SJCRH30 (cell line): ENCODE measurements around the gene HS3ST4. TPM values are rescaled to one million over a fixed set of nuclear protein-coding genes. Genes with fewer than 3 reads are reported as not detected.
"Not testable (repeated sequence)": the region's sequence is repeated elsewhere in the genome, so short reads cannot be mapped to it uniquely, and the experiment has no call there.

Source experiments
- DNase-seq, 2 experiments: peaks; one replicate each; pipeline ENCODE4 v3.0.0-alpha.2; 2015 to 2020
- H3K27ac ChIP-seq: fragments of 250-450 bp; sonication (Bioruptor Pico); 2 replicates; pipeline ENCODE4 v1.5.1; 2020; ENCODE audit warnings: mild to moderate bottlenecking, moderate library complexity
- H3K27me3 ChIP-seq: fragments of 250-450 bp; sonication (Bioruptor Pico); 2 replicates; pipeline ENCODE4 v1.5.1; 2020; ENCODE audit warnings: mild to moderate bottlenecking, moderate library complexity
- H3K36me3 ChIP-seq: fragments of 250-450 bp; sonication (Bioruptor Pico); 2 replicates; pipeline ENCODE4 v1.5.1; 2020; ENCODE audit warnings: mild to moderate bottlenecking, moderate library complexity
- H3K4me1 ChIP-seq: fragments of 250-450 bp; sonication (Bioruptor Pico); 2 replicates; pipeline ENCODE4 v1.5.1; 2020; ENCODE audit warnings: mild to moderate bottlenecking, moderate library complexity
- H3K4me3 ChIP-seq: fragments of 250-450 bp; sonication (Bioruptor Pico); 2 replicates; pipeline ENCODE4 v1.5.1; 2020; ENCODE audit warnings: mild to moderate bottlenecking, moderate library complexity
- H3K9me3 ChIP-seq: fragments of 250-450 bp; sonication (Bioruptor Pico); replicated peaks from 2 replicates; pipeline ENCODE4 v1.5.1; 2020; ENCODE audit warnings: mild to moderate bottlenecking, moderate library complexity
- total RNA-seq: library from RNA; depleted of rRNA; stranded (reverse); fragments of >200 nt; shearing (Covaris generic); gene quantifications from 2 replicates; pipeline ENCODE4 v1.2.3, GENCODE V29; 2014

HS3ST4 gene
- total RNA-seq, 1 experiment from 2014 or later = not detected

- H3K36me3 ChIP-seq = no peaks in the 10 kb centered on the region
- no peaks in the 10 kb centered on the region for H3K9me3 ChIP-seq
- H3K4me3 ChIP-seq = no peak overlapping the region
- H3K4me1 ChIP-seq = no peaks in the 10 kb centered on the region
- no peak overlapping the region for H3K27ac ChIP-seq
- no peak for DNase-seq
- no peaks in the 10 kb centered on the region for H3K27me3 ChIP-seq
Observed at GRCh38 chr16:26015776-26016175, 324.0 kb downstream of the HS3ST4 start.

DNA sequence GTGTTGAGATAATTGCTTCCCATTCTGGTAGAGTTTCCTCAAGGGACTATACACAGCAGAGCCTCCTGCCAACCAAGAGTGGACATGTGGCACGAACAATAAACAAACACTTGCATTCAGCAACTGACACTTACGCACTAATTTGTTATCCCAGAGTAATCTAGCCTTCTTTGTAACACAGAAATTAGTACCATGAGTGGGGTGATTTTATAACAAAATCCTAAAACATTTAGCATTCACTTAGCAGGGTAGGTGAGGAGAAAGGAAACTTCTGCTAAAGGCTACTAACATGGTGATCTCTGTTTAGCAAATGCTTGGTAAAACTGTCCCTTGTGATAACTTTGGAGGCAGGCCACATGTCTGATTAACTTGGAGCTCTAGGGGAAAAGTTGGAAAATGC, 325.2 kb downstream of the HS3ST4 start:
- no peak overlapping the region for H3K27ac ChIP-seq
- no peaks in the 10 kb centered on the region for H3K9me3 ChIP-seq
- no peaks in the 10 kb centered on the region for H3K27me3 ChIP-seq
- H3K4me3 ChIP-seq = no peak overlapping the region
- DNase-seq = no peak
- H3K36me3 ChIP-seq = no peaks in the 10 kb centered on the region
- H3K4me1 ChIP-seq = no peaks in the 10 kb centered on the region

GRCh38 chr16:26019381-26020242, 327.9 kb downstream of the HS3ST4 start:
- no peak for DNase-seq
- H3K4me1 ChIP-seq = no peaks in the 10 kb centered on the region
- no peaks in the 10 kb centered on the region for H3K27me3 ChIP-seq
- no peaks in the 10 kb centered on the region for H3K36me3 ChIP-seq
- H3K4me3 ChIP-seq = no peak overlapping the region
- no peak overlapping the region for H3K27ac ChIP-seq
- H3K9me3 ChIP-seq = no peaks in the 10 kb centered on the region

DNA sequence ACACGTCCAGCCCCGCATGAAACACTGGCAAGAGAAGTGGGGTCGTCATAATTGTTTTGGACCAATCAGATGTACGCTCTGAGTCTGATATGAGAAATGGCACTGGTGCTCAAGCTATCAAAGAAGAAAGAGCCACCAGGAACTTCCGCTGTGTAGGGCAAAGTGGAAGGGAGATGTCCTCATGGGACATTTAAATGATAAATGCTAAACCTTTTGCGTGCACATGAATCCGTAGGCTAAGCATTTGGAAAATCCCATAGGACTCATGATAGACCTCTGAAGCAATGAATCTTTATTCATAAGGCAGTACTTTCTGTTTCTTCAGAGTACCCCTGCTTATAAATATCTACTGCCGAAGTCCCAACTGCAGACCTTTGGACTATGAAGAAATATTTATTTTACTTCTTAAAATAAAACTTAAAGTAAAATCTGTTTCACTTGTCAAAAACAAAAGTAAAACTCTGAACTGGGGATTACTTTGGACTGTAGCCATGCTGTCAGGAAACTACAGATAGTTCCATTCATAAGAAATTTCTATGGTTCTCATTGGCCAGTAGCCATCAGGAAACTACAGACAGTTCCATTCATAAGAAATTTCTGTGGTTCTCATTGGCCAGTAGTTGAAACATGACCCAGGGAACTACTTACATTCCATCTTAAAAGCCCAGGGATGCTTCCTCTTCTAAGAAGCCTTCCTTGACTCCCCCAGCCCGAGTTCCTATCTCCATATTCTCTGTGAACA, 335.1 kb downstream of the HS3ST4 start:
- DNase-seq = no peak
- Histone ChIP-seq H3K4me3 (no peak overlapping the region), H3K27me3 (no peaks in the 10 kb centered on the region), H3K4me1 (no peaks in the 10 kb centered on the region), H3K9me3 (no peaks in the 10 kb centered on the region), H3K27ac (no peak overlapping the region), H3K36me3 (no peaks in the 10 kb centered on the region)

GRCh38 chr16:26031286-26031685, 339.5 kb downstream of the HS3ST4 start:
- H3K36me3 ChIP-seq = no peaks in the 10 kb centered on the region
- no peak overlapping the region for H3K27ac ChIP-seq
- no peaks in the 10 kb centered on the region for H3K4me1 ChIP-seq
- no peaks in the 10 kb centered on the region for H3K27me3 ChIP-seq
- DNase-seq = no peak
- H3K9me3 ChIP-seq = no peaks in the 10 kb centered on the region
- H3K4me3 ChIP-seq = no peak overlapping the region

DNA sequence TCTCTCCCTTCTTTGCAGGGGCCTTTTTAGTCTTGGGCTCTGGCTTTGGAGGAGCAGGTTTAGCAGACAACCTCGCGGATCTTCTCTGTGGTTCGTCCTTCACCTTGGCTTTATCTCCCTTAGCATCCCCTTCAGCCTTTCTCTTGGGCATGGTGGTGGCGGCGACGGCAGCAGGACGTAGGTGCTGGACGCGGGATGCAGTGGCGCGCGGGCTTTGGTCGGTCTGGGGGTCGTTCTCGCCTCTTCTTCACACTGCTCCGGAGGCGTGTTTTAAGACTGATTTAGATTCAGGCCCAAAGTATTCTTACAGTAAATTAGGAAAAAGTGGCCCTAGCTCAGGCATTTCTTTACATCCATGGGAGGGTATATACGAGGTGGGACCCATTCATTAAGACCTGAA, 340.9 kb downstream of the HS3ST4 start:
- H3K9me3 ChIP-seq, H3K27me3 ChIP-seq, H3K4me1 ChIP-seq, DNase-seq, H3K27ac ChIP-seq, H3K4me3 ChIP-seq, H3K36me3 ChIP-seq: not testable (repeated sequence)

GRCh38 chr16:26041952-26042668, 350.4 kb downstream of the HS3ST4 start:
- Histone ChIP-seq H3K27ac (no peak overlapping the region), H3K27me3 (no peaks in the 10 kb centered on the region), H3K9me3 (no peaks in the 10 kb centered on the region), H3K4me1 (no peaks in the 10 kb centered on the region), H3K36me3 (no peaks in the 10 kb centered on the region), H3K4me3 (no peak overlapping the region)
- no peak for DNase-seq

DNA sequence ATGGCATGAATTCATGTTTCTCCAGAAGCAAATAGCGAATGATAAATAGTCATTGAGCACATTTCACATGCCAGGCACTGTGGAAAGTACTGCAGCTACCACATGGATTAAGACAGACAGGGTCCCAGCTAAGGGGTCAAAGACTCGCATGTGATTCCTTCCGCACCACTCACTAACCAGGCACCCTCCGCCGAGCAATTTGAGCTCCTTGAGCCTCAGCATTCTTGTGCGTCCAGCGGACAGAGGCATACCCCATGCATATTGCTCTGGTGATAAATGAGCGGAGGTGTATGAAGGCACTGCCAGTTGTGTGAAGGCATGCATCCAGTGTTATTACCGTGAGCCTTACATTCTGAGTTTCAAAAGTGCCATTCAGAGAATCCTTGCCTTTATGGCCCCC, 358.7 kb downstream of the HS3ST4 start:
- Histone ChIP-seq H3K36me3 (no peaks in the 10 kb centered on the region), H3K9me3 (no peaks in the 10 kb centered on the region), H3K4me3 (no peak overlapping the region), H3K4me1 (no peaks in the 10 kb centered on the region), H3K27me3 (no peaks in the 10 kb centered on the region), H3K27ac (no peak overlapping the region)
- DNase-seq = no peak

DNA sequence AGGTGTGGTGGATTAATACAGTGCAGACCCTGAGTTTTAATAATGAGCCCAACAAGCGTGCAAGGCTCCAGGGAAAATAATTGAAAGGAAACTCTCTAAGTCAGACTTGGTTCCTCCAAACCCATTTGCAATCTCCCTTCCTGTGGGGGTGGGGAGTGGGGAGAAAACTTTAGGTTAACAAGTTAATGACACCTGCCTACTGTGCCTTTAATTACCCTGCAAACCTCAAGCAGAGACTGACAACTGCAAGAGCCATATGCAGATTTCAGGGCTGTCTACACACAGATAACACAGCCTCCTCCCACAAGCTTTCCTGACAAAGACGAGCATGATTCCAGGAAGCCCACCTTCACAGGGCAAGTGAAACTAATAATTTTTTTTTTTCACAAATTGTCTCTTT, 359.3 kb downstream of the HS3ST4 start:
- Histone ChIP-seq H3K27me3 (no peaks in the 10 kb centered on the region), H3K4me1 (no peaks in the 10 kb centered on the region), H3K4me3 (no peak overlapping the region), H3K36me3 (no peaks in the 10 kb centered on the region), H3K27ac (no peak overlapping the region), H3K9me3 (no peaks in the 10 kb centered on the region)
- DNase-seq = no peak

DNA sequence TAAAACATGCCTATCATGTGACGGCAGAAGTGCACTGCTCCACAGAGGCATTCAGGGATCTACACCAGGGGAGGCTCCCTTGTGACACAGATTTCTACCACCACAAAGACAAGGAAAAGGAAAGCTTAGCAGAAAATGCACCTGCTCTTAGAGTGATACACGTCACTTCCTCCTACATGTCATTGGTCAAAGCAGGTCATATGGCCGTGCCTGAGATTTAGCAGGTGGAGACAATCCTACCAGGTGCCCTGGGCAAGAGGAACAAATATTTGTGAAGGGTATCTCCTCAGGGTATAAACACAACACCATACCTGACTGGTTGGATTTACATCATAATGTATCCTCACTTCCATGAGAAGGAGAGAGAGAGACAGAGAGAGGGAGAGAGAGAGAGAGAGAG, 362.1 kb downstream of the HS3ST4 start:
- Histone ChIP-seq H3K4me1 (no peaks in the 10 kb centered on the region), H3K27ac (no peak overlapping the region), H3K27me3 (no peaks in the 10 kb centered on the region), H3K9me3 (no peaks in the 10 kb centered on the region), H3K36me3 (no peaks in the 10 kb centered on the region), H3K4me3 (no peak overlapping the region)
- no peak for DNase-seq

DNA sequence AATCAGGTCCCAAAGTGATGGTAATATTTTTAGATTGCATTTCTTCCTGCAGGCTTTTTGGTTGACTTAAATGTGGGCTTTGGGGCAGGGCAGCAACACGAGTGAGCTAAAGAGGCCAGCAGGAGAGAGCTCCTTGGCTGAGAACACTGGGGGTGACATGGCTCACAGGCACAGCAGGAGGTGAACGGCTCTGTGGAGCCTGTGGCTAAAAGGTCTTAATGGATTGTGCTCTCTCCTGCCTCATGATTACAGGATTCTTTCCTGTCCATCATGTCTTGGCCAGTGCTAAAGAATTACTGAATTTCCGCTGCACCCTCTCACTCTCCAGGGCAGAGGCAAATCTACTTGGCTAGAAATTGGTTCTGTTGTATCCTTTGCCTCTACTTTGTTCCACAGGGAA, 366.6 kb downstream of the HS3ST4 start:
- no peaks in the 10 kb centered on the region for H3K36me3 ChIP-seq
- no peaks in the 10 kb centered on the region for H3K27me3 ChIP-seq
- H3K4me1 ChIP-seq = no peaks in the 10 kb centered on the region
- H3K9me3 ChIP-seq = no peaks in the 10 kb centered on the region
- no peak for DNase-seq
- no peak overlapping the region for H3K4me3 ChIP-seq
- H3K27ac ChIP-seq = no peak overlapping the region

GRCh38 chr16:26070302-26071100, 378.7 kb downstream of the HS3ST4 start:
- Histone ChIP-seq H3K4me3 (no peak overlapping the region), H3K9me3 (no peaks in the 10 kb centered on the region), H3K27me3 (0 out of 2 replicates have a peak, but pooled peaks cover 3% of the 10 kb centered on the region), H3K4me1 (no peaks in the 10 kb centered on the region), H3K36me3 (no peaks in the 10 kb centered on the region), H3K27ac (no peak overlapping the region)
- DNase-seq = no peak

- no peaks in the 10 kb centered on the region for H3K9me3 ChIP-seq
- no peak overlapping the region for H3K27ac ChIP-seq
Observed at GRCh38 chr16:26071101-26071866, 379.5 kb downstream of the HS3ST4 start.

More at GRCh38 chr16:26071101-26071866, 379.5 kb downstream of the HS3ST4 start:
- H3K36me3 ChIP-seq = no peaks in the 10 kb centered on the region
- H3K4me1 ChIP-seq = no peaks in the 10 kb centered on the region
- 0 out of 2 replicates have a peak, but pooled peaks cover 3% of the 10 kb centered on the region for H3K27me3 ChIP-seq
- DNase-seq = no peak
- H3K4me3 ChIP-seq = no peak overlapping the region
